ENCODE measurements around the gene SLC4A5.

SLC4A5 gene

GRCh38 chr2:74255660-74256213, 87.5 kb downstream of the SLC4A5 start:
- no peak overlapping the region for H2AK5ac ChIP-seq (ENCODE audit: low read depth, low read length)
- no peak overlapping the region for H2BK12ac ChIP-seq (ENCODE audit: low read length)
- H2BK120ac ChIP-seq (ENCODE audit: low read depth, low read length), result no peak overlapping the region
- H3K36me3 ChIP-seq (replicated peaks in 1 of 2; ENCODE audit: control insufficient read depth in 2 of 2, insufficient read depth in 2 of 2, low read length in 2 of 2), result no peaks in the 10 kb centered on the region
- H3K27ac ChIP-seq (replicated peaks; ENCODE audit: low read length), result no peak overlapping the region
- H2AFZ ChIP-seq (ENCODE audit: low read length), result no peak overlapping the region
- H3K4me3 ChIP-seq (ENCODE audit: low read length in 2 of 2), result no peak overlapping the region
- WGBS, 2 donors (ENCODE audit: extremely low coverage in 2 of 2, insufficient read length in 2 of 2, insufficient replicate concordance in 1 of 2), result no CpG with 5 or more reads among the region's 18 CpGs
- no peak overlapping the region for H3K18ac ChIP-seq (ENCODE audit: low read length)
- no peak overlapping the region for H4K91ac ChIP-seq (ENCODE audit: low read depth, low read length, poor library complexity)
- H2BK15ac ChIP-seq (ENCODE audit: low read length), result no peak overlapping the region
- no peaks in the 10 kb centered on the region for H3K79me1 ChIP-seq (ENCODE audit: low read depth, low read length)
- no peak for DNase-seq (ENCODE audit: low spot score)
- no peaks in the 10 kb centered on the region for H3K4me1 ChIP-seq (ENCODE audit: control insufficient read depth in 2 of 2, insufficient read depth in 1 of 2, low read depth in 1 of 2, low read length in 2 of 2)
- no peak overlapping the region for H3K14ac ChIP-seq (ENCODE audit: low read length)
- H3K27me3 ChIP-seq (ENCODE audit: control insufficient read depth in 3 of 3, insufficient read depth in 3 of 3, low read depth in 1 of 3, low read length in 3 of 3), result peaks cover 0 to 10% (median 0%) of the 10 kb centered on the region in 3 experiments
- no peaks in the 10 kb centered on the region for H3K9me3 ChIP-seq (replicated peaks in 1 of 2; ENCODE audit: control insufficient read depth in 2 of 2, insufficient read depth in 1 of 2, low read depth in 1 of 2, low read length in 2 of 2)
- H3K9ac ChIP-seq (ENCODE audit: low read depth, low read length, poor library complexity), result no peak overlapping the region
- no peak overlapping the region for H3K23ac ChIP-seq (ENCODE audit: low read depth, low read length, poor library complexity)
- no peak overlapping the region for H4K8ac ChIP-seq (ENCODE audit: low read depth, low read length)
- H3K4ac ChIP-seq (ENCODE audit: low read length), result no peak overlapping the region
- H3K4me2 ChIP-seq (ENCODE audit: insufficient read depth, low read length, poor library complexity, severe bottlenecking), result no peak overlapping the region
- H2BK5ac ChIP-seq (ENCODE audit: low read length), result no peak overlapping the region

DNA sequence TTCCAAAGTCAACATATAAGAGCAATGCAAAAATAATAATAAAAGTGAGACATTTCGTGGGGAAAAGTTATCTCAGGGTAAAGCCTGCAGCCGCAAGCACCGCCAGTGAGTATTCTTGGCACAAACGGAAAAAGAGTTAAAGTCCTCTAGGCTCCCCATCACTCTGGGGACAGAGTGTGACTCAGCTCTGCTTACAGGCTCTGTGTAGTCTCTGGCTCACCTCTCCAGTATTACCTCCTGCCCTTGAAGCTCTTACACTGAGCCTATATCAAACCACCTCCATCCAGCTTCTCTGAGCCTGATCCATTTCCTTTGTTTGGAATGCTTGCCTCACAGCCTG, 89.3 kb downstream of the SLC4A5 start:
- H3K9ac ChIP-seq (ENCODE audit: low read depth, low read length, poor library complexity), result no peak overlapping the region

DNA sequence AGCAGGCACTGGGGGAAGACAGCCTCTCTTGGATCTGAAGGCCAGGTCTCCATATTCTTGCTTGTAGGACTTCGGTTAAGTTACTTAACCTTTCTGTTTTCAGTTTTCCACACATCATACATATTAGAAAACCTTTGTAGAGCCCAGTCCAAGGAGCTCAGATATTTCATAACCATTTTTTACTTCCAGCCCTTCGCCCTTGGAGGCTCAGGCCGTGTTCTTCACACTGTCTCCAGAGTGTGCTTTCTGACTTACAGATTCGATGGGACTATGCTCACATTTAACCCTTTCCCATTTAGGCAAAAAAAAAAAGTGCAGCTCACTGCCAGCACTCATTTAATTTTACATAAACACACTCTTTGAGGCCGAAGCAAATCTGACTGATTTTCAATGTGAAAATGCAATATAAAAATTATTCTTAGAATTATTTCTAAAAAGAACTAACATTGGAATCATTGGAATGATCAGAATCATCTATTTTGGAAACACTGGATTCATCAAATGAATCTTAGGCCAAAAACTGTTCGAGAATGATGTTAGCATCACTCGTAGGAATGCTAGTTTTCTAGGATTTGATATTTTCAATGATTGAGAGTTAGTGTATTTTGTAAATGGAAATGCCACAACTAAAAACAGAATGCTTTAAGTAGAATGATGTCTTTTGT, 89.8 kb downstream of the SLC4A5 start:
- no peak overlapping the region for H2AK5ac ChIP-seq (ENCODE audit: low read depth, low read length)
- no peak overlapping the region for H2BK15ac ChIP-seq (ENCODE audit: low read length)
- H4K91ac ChIP-seq (ENCODE audit: low read depth, low read length, poor library complexity), result no peak overlapping the region
- H3K79me1 ChIP-seq (ENCODE audit: low read depth, low read length), result no peaks in the 10 kb centered on the region
- H3K9ac ChIP-seq (ENCODE audit: low read depth, low read length, poor library complexity), result no peak overlapping the region
- no peak overlapping the region for H3K27ac ChIP-seq (replicated peaks; ENCODE audit: low read length)
- H2BK5ac ChIP-seq (ENCODE audit: low read length), result no peak overlapping the region
- no peak overlapping the region for H4K8ac ChIP-seq (ENCODE audit: low read depth, low read length)
- no peak overlapping the region for H3K4ac ChIP-seq (ENCODE audit: low read length)
- WGBS, 2 donors (ENCODE audit: extremely low coverage in 2 of 2, insufficient read length in 2 of 2, insufficient replicate concordance in 1 of 2), result no CpG with 5 or more reads among the region's 7 CpGs
- no peak for DNase-seq (ENCODE audit: low spot score)
- no peak overlapping the region for H3K23ac ChIP-seq (ENCODE audit: low read depth, low read length, poor library complexity)
- H3K14ac ChIP-seq (ENCODE audit: low read length), result no peak overlapping the region
- H3K36me3 ChIP-seq (replicated peaks in 1 of 2; ENCODE audit: control insufficient read depth in 2 of 2, insufficient read depth in 2 of 2, low read length in 2 of 2), result no peaks in the 10 kb centered on the region
- H3K9me3 ChIP-seq (replicated peaks in 1 of 2; ENCODE audit: control insufficient read depth in 2 of 2, insufficient read depth in 1 of 2, low read depth in 1 of 2, low read length in 2 of 2), result no peaks in the 10 kb centered on the region
- H3K18ac ChIP-seq (ENCODE audit: low read length), result no peak overlapping the region
- no peak overlapping the region for H2BK12ac ChIP-seq (ENCODE audit: low read length)
- H3K4me3 ChIP-seq (ENCODE audit: low read length in 2 of 2), result no peak overlapping the region
- H3K4me1 ChIP-seq (ENCODE audit: control insufficient read depth in 2 of 2, insufficient read depth in 1 of 2, low read depth in 1 of 2, low read length in 2 of 2), result no peaks in the 10 kb centered on the region
- no peak overlapping the region for H2BK120ac ChIP-seq (ENCODE audit: low read depth, low read length)
- peaks cover 0 to 7% (median under 1%) of the 10 kb centered on the region in 3 experiments for H3K27me3 ChIP-seq (ENCODE audit: control insufficient read depth in 3 of 3, insufficient read depth in 3 of 3, low read depth in 1 of 3, low read length in 3 of 3)
- no peak overlapping the region for H3K4me2 ChIP-seq (ENCODE audit: insufficient read depth, low read length, poor library complexity, severe bottlenecking)
- H2AFZ ChIP-seq (ENCODE audit: low read length), result no peak overlapping the region

More for the DNA sequence above, 89.3 kb downstream of the SLC4A5 start:
- no peak overlapping the region for H3K4ac ChIP-seq (ENCODE audit: low read length)
- no peak overlapping the region for H2AK5ac ChIP-seq (ENCODE audit: low read depth, low read length)
- no peak overlapping the region for H3K4me2 ChIP-seq (ENCODE audit: insufficient read depth, low read length, poor library complexity, severe bottlenecking)
- no peak overlapping the region for H2BK120ac ChIP-seq (ENCODE audit: low read depth, low read length)
- H3K23ac ChIP-seq (ENCODE audit: low read depth, low read length, poor library complexity), result no peak overlapping the region
- no peak overlapping the region for H3K14ac ChIP-seq (ENCODE audit: low read length)
- DNase-seq (ENCODE audit: low spot score), result no peak
- no peak overlapping the region for H3K18ac ChIP-seq (ENCODE audit: low read length)
- H2BK5ac ChIP-seq (ENCODE audit: low read length), result no peak overlapping the region
- H3K27ac ChIP-seq (replicated peaks; ENCODE audit: low read length), result no peak overlapping the region
- H3K4me3 ChIP-seq (ENCODE audit: low read length in 2 of 2), result no peak overlapping the region
- H3K27me3 ChIP-seq (ENCODE audit: control insufficient read depth in 3 of 3, insufficient read depth in 3 of 3, low read depth in 1 of 3, low read length in 3 of 3), result peaks cover 0 to 7% (median 0%) of the 10 kb centered on the region in 3 experiments
- H3K4me1 ChIP-seq (ENCODE audit: control insufficient read depth in 2 of 2, insufficient read depth in 1 of 2, low read depth in 1 of 2, low read length in 2 of 2), result no peaks in the 10 kb centered on the region
- H4K8ac ChIP-seq (ENCODE audit: low read depth, low read length), result no peak overlapping the region
- no peak overlapping the region for H2BK12ac ChIP-seq (ENCODE audit: low read length)
- no peak overlapping the region for H2AFZ ChIP-seq (ENCODE audit: low read length)
- H3K9me3 ChIP-seq (replicated peaks in 1 of 2; ENCODE audit: control insufficient read depth in 2 of 2, insufficient read depth in 1 of 2, low read depth in 1 of 2, low read length in 2 of 2), result no peaks in the 10 kb centered on the region
- no peaks in the 10 kb centered on the region for H3K36me3 ChIP-seq (replicated peaks in 1 of 2; ENCODE audit: control insufficient read depth in 2 of 2, insufficient read depth in 2 of 2, low read length in 2 of 2)
- H3K79me1 ChIP-seq (ENCODE audit: low read depth, low read length), result no peaks in the 10 kb centered on the region
- H4K91ac ChIP-seq (ENCODE audit: low read depth, low read length, poor library complexity), result no peak overlapping the region
- no peak overlapping the region for H2BK15ac ChIP-seq (ENCODE audit: low read length)
- WGBS, 2 donors (ENCODE audit: extremely low coverage in 2 of 2, insufficient read length in 2 of 2, insufficient replicate concordance in 1 of 2), result no CpG with 5 or more reads among the region's 4 CpGs

GRCh38 chr2:74252862-74253261, 90.4 kb downstream of the SLC4A5 start:
- no peak overlapping the region for H3K9ac ChIP-seq (ENCODE audit: low read depth, low read length, poor library complexity)
- no peak overlapping the region for H2AFZ ChIP-seq (ENCODE audit: low read length)
- H2AK5ac ChIP-seq (ENCODE audit: low read depth, low read length), result no peak overlapping the region
- no peak overlapping the region for H3K4me2 ChIP-seq (ENCODE audit: insufficient read depth, low read length, poor library complexity, severe bottlenecking)
- no peak overlapping the region for H2BK12ac ChIP-seq (ENCODE audit: low read length)
- H3K18ac ChIP-seq (ENCODE audit: low read length), result no peak overlapping the region
- H3K79me1 ChIP-seq (ENCODE audit: low read depth, low read length), result no peaks in the 10 kb centered on the region
- H3K4me1 ChIP-seq (ENCODE audit: control insufficient read depth in 2 of 2, insufficient read depth in 1 of 2, low read depth in 1 of 2, low read length in 2 of 2), result no peaks in the 10 kb centered on the region
- no peak for DNase-seq (ENCODE audit: low spot score)
- H2BK5ac ChIP-seq (ENCODE audit: low read length), result no peak overlapping the region
- H3K4ac ChIP-seq (ENCODE audit: low read length), result no peak overlapping the region
- H3K14ac ChIP-seq (ENCODE audit: low read length), result no peak overlapping the region
- no peaks in the 10 kb centered on the region for H3K9me3 ChIP-seq (replicated peaks in 1 of 2; ENCODE audit: control insufficient read depth in 2 of 2, insufficient read depth in 1 of 2, low read depth in 1 of 2, low read length in 2 of 2)
- no peak overlapping the region for H2BK120ac ChIP-seq (ENCODE audit: low read depth, low read length)
- no peak overlapping the region for H2BK15ac ChIP-seq (ENCODE audit: low read length)
- no CpG with 5 or more reads among the region's 9 CpGs for WGBS, 2 donors (ENCODE audit: extremely low coverage in 2 of 2, insufficient read length in 2 of 2, insufficient replicate concordance in 1 of 2)
- H3K4me3 ChIP-seq (ENCODE audit: low read length in 2 of 2), result no peak overlapping the region
- no peak overlapping the region for H4K91ac ChIP-seq (ENCODE audit: low read depth, low read length, poor library complexity)
- peaks cover 0 to 7% (median 2%) of the 10 kb centered on the region in 3 experiments for H3K27me3 ChIP-seq (ENCODE audit: control insufficient read depth in 3 of 3, insufficient read depth in 3 of 3, low read depth in 1 of 3, low read length in 3 of 3)
- H4K8ac ChIP-seq (ENCODE audit: low read depth, low read length), result no peak overlapping the region
- no peaks in the 10 kb centered on the region for H3K36me3 ChIP-seq (replicated peaks in 1 of 2; ENCODE audit: control insufficient read depth in 2 of 2, insufficient read depth in 2 of 2, low read length in 2 of 2)
- H3K23ac ChIP-seq (ENCODE audit: low read depth, low read length, poor library complexity), result no peak overlapping the region
- H3K27ac ChIP-seq (replicated peaks; ENCODE audit: low read length), result no peak overlapping the region
